ENCODE results near the gene GPR50. TPM values are rescaled to one million over a fixed set of nuclear protein-coding genes. Genes with fewer than 3 reads are reported as not detected.

GPR50 gene
- total RNA-seq, 1 experiment from 2014 or later = not detected

DNA sequence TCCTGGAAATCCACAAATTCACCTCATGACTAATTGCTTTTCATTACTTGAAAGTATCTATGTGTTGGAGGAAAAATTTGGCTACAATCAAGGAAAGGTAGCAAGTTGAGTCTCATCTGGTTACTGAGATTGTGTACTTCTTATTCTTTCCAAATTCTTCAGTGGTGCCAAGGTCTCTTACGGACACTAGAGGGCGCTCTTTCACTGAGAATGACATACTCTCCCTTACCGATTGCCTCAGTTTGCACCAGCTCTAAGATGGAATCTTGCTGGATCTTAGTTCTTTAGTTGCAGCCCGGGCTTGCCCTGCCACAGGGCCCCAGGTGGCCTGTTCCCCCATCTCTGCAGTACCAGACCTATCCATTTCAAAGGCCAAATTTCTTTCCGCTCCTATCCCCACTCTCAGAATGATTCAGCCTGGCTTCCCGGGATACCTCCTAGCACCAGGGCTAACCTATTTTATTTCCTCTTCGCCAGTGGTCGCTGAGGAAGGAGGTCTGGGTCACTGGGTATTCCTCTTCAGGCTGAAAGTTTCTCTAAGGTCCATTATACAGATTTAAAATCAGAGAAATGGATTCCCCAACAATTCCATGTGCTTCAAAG is 24.6 kb upstream of the GPR50 start:
- DNase-seq (ENCODE audit: low read depth, low spot score) = peak; percentile 13
- no peaks in the 10 kb centered on the region for H3K9me2 ChIP-seq (ENCODE audit: insufficient read depth)
- H3K4me2 ChIP-seq (ENCODE audit: low read length) = no peak overlapping the region
- ChIA-PET RAD21 (ENCODE audit: low non-redundant PET in 1 of 2, low total read pairs in 2 of 2, uncharacterized antibody in 2 of 2, unreplicated experiment in 2 of 2) (interaction anchor here (0.8 to 0.9 kb wide), 2 partner anchors 15 to 570 kb away, joined by 3 to 4 read pairs; no protein-coding TSS in a partner anchor), POLR2A (no interaction called here), CTCF (interaction anchor here (1.0 to 2.1 kb wide), 3 partner anchors 209 to 529 kb away, joined by 4 to 6 read pairs (median 5); no protein-coding TSS in a partner anchor)
- H3K4me1 ChIP-seq (ENCODE audit: control insufficient read depth in 1 of 2, insufficient read depth in 2 of 2, low read length in 2 of 2) = no peaks in the 10 kb centered on the region
- BruUV-seq (replicated peaks) = no TSS peak
- H3K27me3 ChIP-seq (ENCODE audit: insufficient read depth, low read length) = peaks cover 6% of the 10 kb centered on the region; the same call in 1 of the 2 replicates
- no peak overlapping the region for H3K4me3 ChIP-seq (replicated peaks in 1 of 2; ENCODE audit: low read depth in 1 of 2, low read length in 2 of 2)
- H3K27ac ChIP-seq (ENCODE audit: low read depth, low read length) = no peak overlapping the region
- no peaks in the 10 kb centered on the region for H3K36me3 ChIP-seq (ENCODE audit: control insufficient read depth in 1 of 2, insufficient read depth in 2 of 2, low read length in 2 of 2)
- TF ChIP-seq, protein P1, sequence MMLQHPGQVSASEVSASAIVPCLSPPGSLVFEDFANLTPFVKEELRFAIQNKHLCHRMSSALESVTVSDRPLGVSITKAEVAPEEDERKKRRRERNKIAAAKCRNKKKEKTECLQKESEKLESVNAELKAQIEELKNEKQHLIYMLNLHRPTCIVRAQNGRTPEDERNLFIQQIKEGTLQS (IDR thresholded peaks at IDR 0.05) = no peak
- TF ChIP-seq, protein P2, sequence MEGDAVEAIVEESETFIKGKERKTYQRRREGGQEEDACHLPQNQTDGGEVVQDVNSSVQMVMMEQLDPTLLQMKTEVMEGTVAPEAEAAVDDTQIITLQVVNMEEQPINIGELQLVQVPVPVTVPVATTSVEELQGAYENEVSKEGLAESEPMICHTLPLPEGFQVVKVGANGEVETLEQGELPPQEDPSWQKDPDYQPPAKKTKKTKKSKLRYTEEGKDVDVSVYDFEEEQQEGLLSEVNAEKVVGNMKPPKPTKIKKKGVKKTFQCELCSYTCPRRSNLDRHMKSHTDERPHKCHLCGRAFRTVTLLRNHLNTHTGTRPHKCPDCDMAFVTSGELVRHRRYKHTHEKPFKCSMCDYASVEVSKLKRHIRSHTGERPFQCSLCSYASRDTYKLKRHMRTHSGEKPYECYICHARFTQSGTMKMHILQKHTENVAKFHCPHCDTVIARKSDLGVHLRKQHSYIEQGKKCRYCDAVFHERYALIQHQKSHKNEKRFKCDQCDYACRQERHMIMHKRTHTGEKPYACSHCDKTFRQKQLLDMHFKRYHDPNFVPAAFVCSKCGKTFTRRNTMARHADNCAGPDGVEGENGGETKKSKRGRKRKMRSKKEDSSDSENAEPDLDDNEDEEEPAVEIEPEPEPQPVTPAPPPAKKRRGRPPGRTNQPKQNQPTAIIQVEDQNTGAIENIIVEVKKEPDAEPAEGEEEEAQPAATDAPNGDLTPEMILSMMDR (IDR thresholded peaks at IDR 0.05 in 2 of 3, conservative IDR thresholded peaks at IDR 0.05 in 1 of 3; ENCODE audit: borderline replicate concordance in 1 of 3, insufficient read depth in 1 of 3, low read depth in 2 of 3, low read length in 2 of 3) = peak; percentile 40 to 72 (median 53); a peak in 5 of 6 replicates
- TF ChIP-seq RAD21 (IDR thresholded peaks at IDR 0.05; ENCODE audit: low read depth) = peak; percentile 78
- intact Hi-C loops (cut with micrococcal nuclease) = loop anchor here (1.0 to 5.0 kb wide), 4 partner anchors 209 to 1481 kb away; no protein-coding TSS in a partner anchor
- ATAC-seq = peak; percentile 84
- H3K9ac ChIP-seq (ENCODE audit: low read length) = no peak overlapping the region
- H4K20me1 ChIP-seq (ENCODE audit: insufficient read depth) = no peaks in the 10 kb centered on the region
- H3K9me3 ChIP-seq (ENCODE audit: control insufficient read depth in 1 of 2, insufficient read depth in 1 of 2, low read depth in 1 of 2, low read length in 2 of 2) = no peaks in the 10 kb centered on the region
- no peak overlapping the region for H2AFZ ChIP-seq (ENCODE audit: low read depth, low read length, poor library complexity, severe bottlenecking)
- no peaks in the 10 kb centered on the region for H3K79me2 ChIP-seq (ENCODE audit: insufficient read depth, low read length)

DNA sequence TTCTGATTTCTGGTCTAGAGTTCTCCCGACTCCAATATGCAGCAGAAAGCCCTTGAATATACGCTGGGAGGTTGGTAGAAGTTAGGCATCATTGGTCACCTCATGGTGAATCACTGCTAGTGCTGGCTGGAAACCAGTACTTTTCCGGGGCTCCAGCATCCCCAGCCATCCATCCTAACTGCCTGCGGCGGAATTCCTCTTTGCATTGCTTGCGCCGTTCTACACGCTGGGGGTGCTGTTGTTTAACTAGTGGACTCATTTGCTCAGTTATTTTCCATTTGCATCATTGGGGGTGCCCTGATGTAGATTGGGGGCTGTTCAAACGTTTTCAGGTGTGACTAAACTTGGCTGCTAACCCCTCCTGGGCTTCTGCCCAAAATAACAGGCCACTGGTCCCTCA is 23.3 kb upstream of the GPR50 start:
- intact Hi-C loops (cut with micrococcal nuclease) = loop anchor here (1.0 to 5.0 kb wide), 4 partner anchors 208 to 1479 kb away; no protein-coding TSS in a partner anchor
- no peaks in the 10 kb centered on the region for H3K79me2 ChIP-seq (ENCODE audit: insufficient read depth, low read length)
- RAD21 ChIA-PET (ENCODE audit: low non-redundant PET in 1 of 2, low total read pairs in 2 of 2, uncharacterized antibody in 2 of 2, unreplicated experiment in 2 of 2) = no interaction called here
- no peaks in the 10 kb centered on the region for H3K9me2 ChIP-seq (ENCODE audit: insufficient read depth)
- no peaks in the 10 kb centered on the region for H4K20me1 ChIP-seq (ENCODE audit: insufficient read depth)
- POLR2A ChIA-PET = no interaction called here
- no TSS peak for BruUV-seq (replicated peaks)
- no peaks in the 10 kb centered on the region for H3K9me3 ChIP-seq (ENCODE audit: control insufficient read depth in 1 of 2, insufficient read depth in 1 of 2, low read depth in 1 of 2, low read length in 2 of 2)
- H3K4me3 ChIP-seq (replicated peaks in 1 of 2; ENCODE audit: low read depth in 1 of 2, low read length in 2 of 2) = no peak overlapping the region
- H3K27ac ChIP-seq (ENCODE audit: low read depth, low read length) = no peak overlapping the region
- H3K36me3 ChIP-seq (ENCODE audit: control insufficient read depth in 1 of 2, insufficient read depth in 2 of 2, low read length in 2 of 2) = no peaks in the 10 kb centered on the region
- no peak overlapping the region for H3K4me2 ChIP-seq (ENCODE audit: low read length)
- ATAC-seq = no peak
- 0 out of 2 replicates have a peak, but pooled peaks cover 3% of the 10 kb centered on the region for H3K27me3 ChIP-seq (ENCODE audit: insufficient read depth, low read length)
- CTCF ChIA-PET = interaction anchor here (2.1 kb wide), 1 partner anchor 381 kb away, joined by 5 read pairs; no protein-coding TSS in a partner anchor
- TF ChIP-seq ZNF274 (IDR thresholded peaks at IDR 0.05; ENCODE audit: low read depth, low read length) (no peak), RAD21 (IDR thresholded peaks at IDR 0.05; ENCODE audit: low read depth) (peak; percentile 33; the same call in 1 of the 2 replicates), YY1 (IDR thresholded peaks at IDR 0.05; ENCODE audit: extremely low read depth, insufficient replicate concordance, low read depth, low read length) (no peak)
- TF ChIP-seq, protein P2 (IDR thresholded peaks at IDR 0.05 in 2 of 3, conservative IDR thresholded peaks at IDR 0.05 in 1 of 3; ENCODE audit: borderline replicate concordance in 1 of 3, insufficient read depth in 1 of 3, low read depth in 2 of 3, low read length in 2 of 3) = no peak
- no peak for DNase-seq (ENCODE audit: low read depth, low spot score)
- no peaks in the 10 kb centered on the region for H3K4me1 ChIP-seq (ENCODE audit: control insufficient read depth in 1 of 2, insufficient read depth in 2 of 2, low read length in 2 of 2)
- no peak overlapping the region for H2AFZ ChIP-seq (ENCODE audit: low read depth, low read length, poor library complexity, severe bottlenecking)
- H3K9ac ChIP-seq (ENCODE audit: low read length) = no peak overlapping the region

All from HCT116 (cell line).